GM21619 (cell line): ENCODE results near the gene CFAP92.
"Not testable (repeated sequence)": the region's sequence is repeated elsewhere in the genome, so short reads cannot be mapped to it uniquely, and the experiment has no call there.

Source experiments
- ATAC-seq: cut with Tn5 transposase; IDR thresholded peaks from one replicate; pipeline ENCODE4 v1.9.1; 2021; ENCODE audit not compliant: unreplicated experiment

Gene CFAP92

GRCh38 chr3:128942161-128942952 is 51.5 kb downstream of the CFAP92 start:
- ATAC-seq: no peak

- ATAC-seq: no peak
These were observed 53.6 kb downstream of the CFAP92 start for GRCh38 chr3:128940252-128940651.

GRCh38 chr3:128936341-128936740 is 57.5 kb downstream of the CFAP92 start:
- no peak for ATAC-seq

- no peak for ATAC-seq
These were observed 58.0 kb downstream of the CFAP92 start for GRCh38 chr3:128935922-128936321.

DNA sequence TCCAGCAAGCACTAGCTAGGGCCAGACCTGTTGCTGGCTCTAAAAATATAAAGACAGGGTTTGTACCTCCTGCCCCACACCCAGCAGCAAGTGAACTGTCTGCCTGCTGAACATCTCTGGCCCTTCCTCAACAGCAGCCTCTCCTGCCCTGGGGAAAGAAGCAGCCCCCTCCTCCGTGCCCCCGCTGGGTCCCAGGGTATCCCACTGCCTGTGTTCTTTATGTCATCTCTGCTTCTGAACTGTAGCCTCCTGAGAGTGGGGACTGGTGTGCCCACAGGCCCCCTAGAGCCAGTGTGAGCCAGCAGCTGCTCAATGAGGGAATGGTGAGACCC is 60.0 kb downstream of the CFAP92 start:
- ATAC-seq: no peak

DNA sequence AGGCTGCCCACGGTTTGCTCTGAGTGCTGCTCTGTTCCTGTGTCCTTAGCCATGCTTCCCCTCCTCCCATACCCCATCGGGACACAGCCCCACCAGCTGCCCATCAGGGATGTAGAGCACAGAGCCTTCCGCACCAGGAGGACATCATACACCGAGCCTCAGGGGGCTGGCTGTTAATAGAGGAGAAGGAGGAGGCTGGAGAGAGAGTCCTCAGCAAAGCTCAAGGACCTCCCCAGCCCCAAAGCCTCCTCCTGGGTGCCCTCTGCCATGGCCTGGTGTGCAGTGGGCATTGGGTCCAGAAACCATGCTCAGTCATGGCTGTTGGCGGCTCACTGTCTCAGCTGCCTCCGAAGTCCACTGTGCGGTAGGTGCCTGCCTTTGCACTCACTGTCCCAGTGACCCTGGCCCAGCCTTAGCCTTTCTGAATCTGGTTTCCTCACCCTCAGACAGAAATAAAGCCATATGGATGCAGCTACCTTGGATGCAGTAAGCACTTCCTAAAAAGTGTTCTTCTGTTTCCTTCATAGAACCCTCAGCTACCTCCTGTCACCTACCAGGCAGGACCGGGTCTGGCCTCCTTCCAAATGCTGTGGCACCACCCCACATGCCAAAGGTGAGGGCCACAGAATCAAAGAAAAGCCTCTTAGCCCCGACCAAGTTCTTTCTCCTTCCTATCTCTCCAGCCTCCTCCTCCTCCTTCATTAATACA is 60.5 kb downstream of the CFAP92 start:
- no peak for ATAC-seq

DNA sequence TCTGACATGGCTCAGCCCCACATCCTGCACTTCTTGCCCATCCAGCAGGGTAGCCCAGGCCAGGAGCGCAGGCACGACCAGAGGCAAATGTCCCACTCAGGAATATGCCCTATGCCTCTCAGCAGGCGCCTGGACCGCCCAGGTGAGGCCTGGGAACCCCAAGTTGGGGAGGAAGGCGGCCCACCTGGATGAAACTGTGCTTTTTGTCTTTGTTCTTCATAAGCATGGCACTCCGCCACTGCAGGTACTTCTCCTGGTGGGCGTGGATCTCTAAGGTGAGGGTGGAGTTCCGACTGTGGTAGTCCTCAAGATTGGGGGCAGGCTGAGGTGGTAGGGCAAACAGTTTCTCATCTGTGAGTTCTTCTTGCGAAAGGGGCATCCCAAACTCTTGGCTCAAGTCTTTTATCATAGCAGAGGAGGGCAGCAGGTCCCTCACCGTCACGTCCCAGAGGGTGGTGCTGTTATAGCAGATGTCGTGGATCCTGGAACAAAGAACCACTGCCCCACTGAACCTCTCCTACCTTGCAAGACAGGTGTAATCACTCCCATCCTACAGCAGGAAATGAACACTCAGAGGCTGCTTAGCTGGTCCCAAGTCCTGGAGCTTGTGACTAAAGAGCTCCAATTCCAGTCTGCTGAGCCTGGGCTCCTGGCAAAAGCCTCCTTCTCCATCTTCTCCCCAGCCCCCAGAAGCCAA is 61.2 kb downstream of the CFAP92 start:
- no peak for ATAC-seq

DNA sequence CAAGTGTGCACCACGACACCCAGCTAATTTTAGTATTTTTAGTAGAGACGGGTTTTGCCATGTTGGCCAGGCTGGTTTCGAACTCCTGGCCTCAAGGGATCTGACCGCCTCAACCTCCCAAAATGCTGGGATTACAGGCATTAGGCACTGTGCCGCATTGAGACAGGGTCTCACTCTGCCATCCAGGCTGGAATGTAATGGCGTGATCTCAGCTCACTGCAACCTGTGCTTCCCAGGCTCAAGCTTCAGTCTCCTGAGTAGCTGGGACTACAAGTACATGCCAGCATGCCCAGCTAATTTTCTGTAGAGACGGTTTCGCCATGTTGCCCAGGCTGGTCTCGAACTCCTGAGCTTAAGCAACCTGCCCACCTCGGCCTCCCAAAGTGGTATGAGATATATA is 62.8 kb downstream of the CFAP92 start:
- no peak for ATAC-seq

DNA sequence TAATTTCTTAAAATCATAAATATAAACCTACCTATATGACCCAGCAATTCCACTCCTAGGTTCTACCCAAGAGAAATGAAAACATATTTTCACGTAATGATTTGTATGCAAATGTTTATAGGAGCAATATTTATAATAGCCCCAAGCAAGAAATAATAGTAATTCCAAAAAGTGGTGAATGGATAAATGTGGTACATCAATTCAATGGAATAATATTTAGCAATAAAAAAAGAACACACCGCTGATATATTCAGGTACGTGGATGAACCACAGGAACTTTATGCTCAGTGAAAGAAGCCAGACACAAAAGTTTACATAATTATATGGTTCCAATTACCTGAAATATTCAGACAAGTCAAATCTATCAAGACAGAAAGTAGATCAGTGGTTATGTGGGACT is 64.5 kb downstream of the CFAP92 start:
- ATAC-seq: no peak

- not testable (repeated sequence) for ATAC-seq
These were observed 69.9 kb downstream of the CFAP92 start for GRCh38 chr3:128923986-128924385.

GRCh38 chr3:128923576-128923975 is 70.3 kb downstream of the CFAP92 start:
- no peak for ATAC-seq

DNA sequence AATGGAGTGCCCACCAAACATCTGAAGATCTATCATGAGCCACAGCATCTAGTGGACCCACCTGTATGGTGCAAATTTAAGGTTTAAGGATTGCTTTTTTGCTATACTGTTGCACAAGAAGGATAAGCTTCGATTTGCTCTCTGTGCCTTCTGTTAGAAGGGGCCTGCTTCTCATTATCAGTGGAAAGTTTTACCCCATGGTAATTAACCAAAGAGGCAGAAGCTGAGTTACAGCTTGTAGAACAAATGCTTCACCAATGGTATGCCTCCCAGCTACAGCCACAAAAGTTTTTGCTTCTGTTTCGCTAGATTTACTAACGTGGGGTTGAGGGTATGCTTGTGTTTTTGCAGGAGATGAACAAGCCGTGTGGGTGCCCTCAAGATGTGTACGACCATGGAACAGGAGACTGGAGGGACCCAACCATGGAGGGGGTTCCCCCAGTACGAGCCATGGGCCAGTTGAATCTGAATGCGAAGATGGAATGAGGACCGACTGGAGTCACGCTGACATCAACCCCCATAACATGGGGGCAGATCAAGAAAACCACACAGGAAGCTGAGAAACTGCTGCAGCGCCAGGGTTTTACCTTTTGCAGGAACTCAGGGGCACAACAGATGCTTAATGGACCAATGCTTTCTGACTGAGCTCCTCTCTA is 70.9 kb downstream of the CFAP92 start:
- ATAC-seq: no peak

DNA sequence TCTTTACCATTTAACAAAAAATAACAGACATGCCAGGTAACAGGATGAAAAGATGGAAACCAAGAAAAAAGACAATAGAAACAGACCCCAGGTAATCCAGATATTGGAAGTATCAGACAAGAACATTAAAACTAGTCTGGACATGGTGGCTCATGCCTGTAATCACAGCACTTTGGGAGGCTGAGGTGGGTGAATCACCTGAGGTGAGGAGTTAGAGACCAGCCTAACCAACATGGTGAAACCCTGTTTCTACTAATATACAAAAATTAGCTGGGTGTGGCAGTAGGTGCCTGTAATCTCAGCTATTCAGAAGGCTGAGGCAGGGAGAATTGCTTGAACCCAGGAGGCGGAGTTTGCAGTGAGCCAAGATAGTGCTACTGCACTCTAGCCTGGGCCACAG is 73.9 kb downstream of the CFAP92 start:
- ATAC-seq: no peak

DNA sequence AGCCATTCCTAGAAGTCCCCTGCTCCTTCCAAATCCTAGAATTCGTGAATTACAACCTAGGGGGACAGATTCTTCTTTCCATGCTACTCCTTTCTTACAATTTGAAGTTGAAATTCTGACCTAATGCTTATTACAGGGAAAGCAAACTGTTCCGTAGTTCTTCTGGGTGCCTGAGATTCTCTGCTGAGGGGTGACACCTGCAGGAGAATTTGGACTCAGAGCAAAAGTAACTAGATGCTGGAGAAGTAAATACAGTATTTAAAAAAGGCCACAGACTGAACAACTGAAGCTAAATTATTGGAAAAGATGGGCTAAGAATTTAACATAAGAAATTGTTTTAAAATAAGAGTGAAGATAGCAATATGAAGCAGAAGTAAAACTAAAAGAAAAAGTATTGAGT is 76.6 kb downstream of the CFAP92 start:
- ATAC-seq: no peak

GRCh38 chr3:128914966-128915645 is 78.8 kb downstream of the CFAP92 start:
- ATAC-seq: no peak

DNA sequence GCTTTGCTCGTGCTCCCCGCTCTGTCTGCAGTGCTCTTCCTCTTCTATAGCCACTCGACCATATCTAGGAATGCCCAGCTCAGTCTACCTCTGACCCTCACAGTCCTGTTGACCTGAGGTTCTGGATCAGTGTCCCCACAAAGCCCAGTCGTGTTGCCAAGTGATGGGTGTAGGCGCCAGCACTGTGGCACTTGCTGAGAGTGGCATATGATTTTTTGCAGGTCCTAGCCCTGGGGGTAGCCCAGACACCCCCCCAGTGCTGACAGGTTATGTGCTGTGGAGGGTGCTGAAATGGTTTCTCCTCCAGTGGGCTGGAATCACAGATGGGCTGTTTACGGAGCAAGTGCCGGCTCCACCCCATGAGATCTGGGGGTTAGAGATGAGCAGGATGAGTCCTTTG is 82.0 kb downstream of the CFAP92 start:
- no peak for ATAC-seq

DNA sequence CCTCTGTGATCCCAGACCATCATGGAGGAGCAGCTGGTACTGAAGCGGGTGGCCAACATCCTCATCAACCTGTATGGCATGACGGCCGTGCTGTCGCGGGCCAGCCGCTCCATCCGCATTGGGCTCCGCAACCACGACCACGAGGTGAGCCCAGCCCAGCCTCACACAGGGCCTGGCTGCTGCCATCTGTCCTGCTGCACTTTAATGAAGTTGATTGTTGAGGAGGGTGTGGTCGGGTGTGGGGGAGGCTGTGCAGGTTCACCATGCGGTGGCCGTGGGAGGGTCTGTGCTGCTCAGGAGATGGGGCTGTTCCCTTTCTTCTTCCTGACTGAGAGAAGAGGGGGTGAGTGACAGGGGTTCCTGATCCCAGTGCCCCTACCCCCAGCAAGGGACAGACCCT is 83.9 kb downstream of the CFAP92 start:
- ATAC-seq: no peak

DNA sequence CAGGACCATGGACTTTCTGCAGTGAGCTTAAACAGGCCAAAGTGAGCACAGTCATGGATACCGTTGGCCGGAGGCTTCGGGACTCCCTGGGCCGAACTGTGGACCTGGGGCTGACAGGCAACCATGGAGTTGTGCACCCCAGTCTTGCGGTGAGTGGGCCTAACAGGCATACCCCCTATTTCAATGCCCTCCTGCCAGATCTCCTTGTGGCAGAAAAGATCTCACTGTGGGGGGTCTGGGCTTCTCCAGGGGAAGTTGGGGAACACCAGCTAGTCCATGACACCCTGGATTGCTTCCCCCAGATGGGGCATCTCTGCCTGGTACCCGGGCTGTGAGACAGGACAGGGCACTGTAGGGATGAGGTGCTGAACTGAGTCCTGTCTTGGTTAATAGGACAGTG is 84.9 kb downstream of the CFAP92 start:
- ATAC-seq: no peak

DNA sequence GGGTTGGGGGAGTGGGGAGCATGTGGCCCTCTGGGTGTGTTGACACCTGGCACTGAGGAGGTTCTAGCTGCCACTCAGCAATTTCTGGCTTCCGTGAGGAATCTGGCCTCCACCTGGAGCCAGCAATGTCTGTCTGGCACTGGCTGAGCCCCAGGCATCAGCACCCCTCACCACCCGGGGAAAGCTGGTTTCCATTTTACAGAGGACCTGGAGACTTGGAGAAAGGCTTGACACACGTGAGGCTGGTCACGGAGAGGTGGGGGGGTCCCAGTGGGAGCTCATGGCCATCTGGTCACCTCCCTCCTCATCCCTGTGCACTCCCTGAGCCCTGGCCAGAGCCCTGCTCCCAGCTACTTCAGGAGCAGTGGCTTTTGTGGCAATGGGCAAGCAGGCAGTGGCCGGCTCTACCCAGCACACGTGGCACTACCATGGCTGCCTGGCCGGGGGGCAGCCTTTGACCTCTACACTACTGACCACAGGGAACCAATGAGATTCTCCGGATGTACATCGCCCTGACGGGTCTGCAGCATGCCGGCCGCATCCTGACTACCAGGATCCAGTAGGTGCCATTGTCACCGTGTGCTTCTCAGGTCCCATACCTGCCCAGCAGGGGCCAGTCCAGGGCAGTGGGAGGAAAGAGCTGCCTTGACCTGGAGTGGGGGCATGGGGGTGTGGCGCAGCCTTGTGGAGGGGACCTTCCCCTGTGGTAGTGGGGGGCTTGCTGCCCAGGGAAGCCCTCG is 86.0 kb downstream of the CFAP92 start:
- no peak for ATAC-seq

GRCh38 chr3:128906804-128907525 is 86.9 kb downstream of the CFAP92 start:
- no peak for ATAC-seq
